RWPE2 (cell line): ENCODE data around the gene NFRKB.
A peak's percentile ranks its signal among the peaks of the same experiment; 100 is the strongest.

Experiments
- ATAC-seq: fragments of 200-7000 bp; cut with Tn5 transposase; 3 replicates; pipeline ENCODE4 v1.9.1; 2021; ENCODE audit warnings: low read depth
- DNase-seq: peaks from one replicate; pipeline ENCODE4 v3.0.0-alpha.2; 2020; ENCODE audit warnings: low spot score
- H3K27ac ChIP-seq: fragments of 450-650 bp; 2 replicates; pipeline ENCODE4 v1.5.1; 2017; ENCODE audit warnings: mild to moderate bottlenecking; ENCODE audit not compliant: poor library complexity, severe bottlenecking
- H3K27me3 ChIP-seq: fragments of 250-450 bp; sonication (Bioruptor Pico); 2 replicates; pipeline ENCODE4 v1.5.1; 2021; ENCODE audit warnings: mild to moderate bottlenecking, moderate library complexity; ENCODE audit not compliant: insufficient read depth, poor library complexity, severe bottlenecking
- H3K36me3 ChIP-seq: fragments of 250-450 bp; sonication (Bioruptor Pico); 2 replicates; pipeline ENCODE4 v1.5.1; 2020; ENCODE audit warnings: low read depth, mild to moderate bottlenecking, moderate library complexity
- H3K4me1 ChIP-seq: fragments of 250-450 bp; sonication (Bioruptor Pico); 2 replicates; pipeline ENCODE4 v1.5.1; 2021; ENCODE audit warnings: mild to moderate bottlenecking, moderate library complexity; ENCODE audit not compliant: insufficient read depth, poor library complexity, severe bottlenecking
- H3K4me3 ChIP-seq: fragments of 250-450 bp; sonication (Bioruptor Pico); 2 replicates; pipeline ENCODE4 v1.5.1; 2021; ENCODE audit warnings: mild to moderate bottlenecking, moderate library complexity; ENCODE audit not compliant: severe bottlenecking
- H3K9me3 ChIP-seq: fragments of 250-450 bp; sonication (Bioruptor Pico); 2 replicates; pipeline ENCODE4 v1.5.1; 2021; ENCODE audit warnings: mild to moderate bottlenecking, moderate library complexity; ENCODE audit not compliant: severe bottlenecking
- TF ChIP-seq, protein P1 (sequence below): fragments of 450-650 bp; IDR thresholded peaks from one replicate; pipeline ENCODE4 v1.5.1; 2017; ENCODE audit warnings: mild to moderate bottlenecking, moderate library complexity; ENCODE audit not compliant: poor library complexity, severe bottlenecking

The NFRKB gene

DNA sequence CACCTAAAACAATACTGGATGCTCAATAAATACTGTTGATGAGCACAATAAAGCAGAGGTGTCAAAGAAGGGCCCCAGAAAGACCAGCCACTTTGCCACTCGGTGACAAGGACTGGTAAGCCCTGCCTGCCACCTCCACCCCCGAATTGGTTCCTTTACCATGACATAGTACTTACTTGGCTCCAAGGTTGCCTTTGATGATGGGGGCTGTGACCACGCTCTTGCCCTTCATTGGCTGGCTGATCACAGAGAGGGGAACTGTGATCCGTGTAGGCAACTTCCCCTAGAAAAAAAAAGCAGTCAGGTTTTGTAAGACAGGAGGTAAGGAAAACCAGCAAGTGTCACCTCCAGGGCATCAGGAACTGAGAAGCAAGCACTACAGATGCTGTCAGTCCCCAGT, 29.7 kb downstream of the NFRKB start:
- Histone ChIP-seq H3K27me3 (no peaks in the 10 kb centered on the region), H3K36me3 (peaks cover 89% of the 10 kb centered on the region), H3K4me1 (peaks cover 18% of the 10 kb centered on the region)

DNA sequence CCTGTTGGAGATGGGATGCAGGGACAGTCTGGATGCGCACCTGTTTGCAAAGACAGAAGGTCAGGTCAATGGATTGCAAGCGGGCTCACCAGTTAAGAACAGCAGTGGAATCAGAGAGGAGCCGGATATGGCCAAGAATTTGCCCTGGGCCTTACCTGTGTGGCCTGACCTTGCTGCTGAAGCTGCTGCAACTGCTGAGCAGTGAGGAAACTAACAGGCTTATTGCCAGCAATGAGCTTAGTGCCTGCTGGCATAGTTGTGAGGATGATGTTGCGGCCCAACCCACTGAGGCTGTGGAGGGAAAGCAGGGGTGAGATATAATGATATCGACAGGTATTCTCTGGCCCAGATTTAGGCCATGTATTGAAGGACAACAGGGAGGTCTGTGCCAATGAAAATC, 30.6 kb downstream of the NFRKB start:
- H3K4me3 ChIP-seq, result no peak overlapping the region
- no peak overlapping the region for H3K27ac ChIP-seq
- no peak for DNase-seq
- ATAC-seq, result no peak
- TF ChIP-seq, protein P1, sequence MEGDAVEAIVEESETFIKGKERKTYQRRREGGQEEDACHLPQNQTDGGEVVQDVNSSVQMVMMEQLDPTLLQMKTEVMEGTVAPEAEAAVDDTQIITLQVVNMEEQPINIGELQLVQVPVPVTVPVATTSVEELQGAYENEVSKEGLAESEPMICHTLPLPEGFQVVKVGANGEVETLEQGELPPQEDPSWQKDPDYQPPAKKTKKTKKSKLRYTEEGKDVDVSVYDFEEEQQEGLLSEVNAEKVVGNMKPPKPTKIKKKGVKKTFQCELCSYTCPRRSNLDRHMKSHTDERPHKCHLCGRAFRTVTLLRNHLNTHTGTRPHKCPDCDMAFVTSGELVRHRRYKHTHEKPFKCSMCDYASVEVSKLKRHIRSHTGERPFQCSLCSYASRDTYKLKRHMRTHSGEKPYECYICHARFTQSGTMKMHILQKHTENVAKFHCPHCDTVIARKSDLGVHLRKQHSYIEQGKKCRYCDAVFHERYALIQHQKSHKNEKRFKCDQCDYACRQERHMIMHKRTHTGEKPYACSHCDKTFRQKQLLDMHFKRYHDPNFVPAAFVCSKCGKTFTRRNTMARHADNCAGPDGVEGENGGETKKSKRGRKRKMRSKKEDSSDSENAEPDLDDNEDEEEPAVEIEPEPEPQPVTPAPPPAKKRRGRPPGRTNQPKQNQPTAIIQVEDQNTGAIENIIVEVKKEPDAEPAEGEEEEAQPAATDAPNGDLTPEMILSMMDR, result no peak
- H3K9me3 ChIP-seq, result no peaks in the 10 kb centered on the region
- no peaks in the 10 kb centered on the region for H3K27me3 ChIP-seq
- peaks cover 20% of the 10 kb centered on the region for H3K4me1 ChIP-seq
- peaks cover 89% of the 10 kb centered on the region for H3K36me3 ChIP-seq

More for the DNA sequence above, 29.7 kb downstream of the NFRKB start:
- Histone ChIP-seq H3K27ac (no peak overlapping the region), H3K4me3 (no peak overlapping the region), H3K9me3 (no peaks in the 10 kb centered on the region)
- TF ChIP-seq, protein P1, result no peak
- no peak for DNase-seq
- no peak for ATAC-seq

DNA sequence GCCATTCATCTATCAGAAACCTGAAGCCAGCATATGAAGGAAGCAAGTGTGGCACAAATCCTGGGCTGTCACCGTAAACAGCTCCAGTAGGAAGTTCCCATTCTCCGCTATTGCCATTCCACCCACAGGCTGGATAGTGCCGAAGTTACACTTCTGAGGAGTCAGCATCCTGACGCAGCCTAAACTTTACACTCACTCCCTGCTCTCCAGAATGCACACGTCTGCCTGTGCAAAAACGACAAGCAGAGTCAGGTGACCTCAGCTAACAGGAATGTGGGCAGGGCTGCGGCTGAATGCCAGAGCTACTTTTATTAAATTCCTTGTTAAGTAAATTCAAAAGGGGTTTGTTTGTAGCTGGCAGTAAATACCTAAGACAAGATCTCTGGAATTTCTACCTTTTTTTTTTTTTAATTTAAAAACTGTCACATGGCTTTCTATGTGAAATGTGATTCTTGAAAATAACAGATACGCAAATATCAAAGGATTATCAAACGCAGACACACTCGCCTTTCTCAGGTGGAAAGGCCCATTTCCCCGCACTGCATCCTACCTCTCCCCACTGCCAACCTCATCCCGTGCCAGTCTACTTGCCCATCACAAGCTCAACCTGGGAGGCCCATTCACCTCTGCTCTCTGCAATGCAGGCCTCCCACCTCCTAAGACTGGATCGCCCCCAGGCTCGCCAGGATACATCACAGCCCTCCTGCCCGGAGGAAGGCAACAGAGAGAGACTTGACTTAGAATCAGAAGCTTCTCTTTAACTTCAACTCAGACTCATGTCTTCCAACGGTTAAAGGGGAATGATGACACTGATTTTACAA, 33.5 kb downstream of the NFRKB start:
- ATAC-seq (peak; percentile 98), DNase-seq (peak; percentile 92)
- Histone ChIP-seq H3K4me3 (peak overlapping the region; percentile 17), H3K9me3 (no peaks in the 10 kb centered on the region), H3K27me3 (no peaks in the 10 kb centered on the region), H3K27ac (peak overlapping the region; percentile 96), H3K4me1 (peaks cover 20% of the 10 kb centered on the region), H3K36me3 (peaks cover 64% of the 10 kb centered on the region)
- TF ChIP-seq, protein P1, result no peak

DNA sequence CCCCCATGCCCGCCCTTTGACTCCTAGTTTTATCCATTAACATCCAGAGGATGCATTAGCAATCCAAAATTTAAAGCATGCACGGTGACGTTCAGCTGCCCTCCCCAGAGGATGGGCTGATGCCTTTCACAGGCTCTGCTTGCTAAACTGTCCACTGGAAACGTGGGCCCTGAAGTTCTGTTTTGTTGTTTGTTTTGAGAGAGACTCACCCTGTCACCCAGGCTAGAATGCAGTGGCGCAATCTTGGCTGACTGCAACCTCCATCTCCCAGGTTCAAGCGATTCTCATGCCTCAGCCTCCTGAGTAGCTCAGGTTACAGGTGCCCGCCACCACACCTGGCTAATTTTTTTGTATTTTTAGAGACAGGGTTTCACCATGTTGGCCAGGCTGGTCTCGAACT, 39.3 kb downstream of the NFRKB start:
- TF ChIP-seq, protein P1, result no peak
- peak overlapping the region; percentile 91 for H3K27ac ChIP-seq
- ATAC-seq (no peak), DNase-seq (no peak)
- H3K27me3 ChIP-seq, result no peaks in the 10 kb centered on the region
- H3K36me3 ChIP-seq, result peaks cover 16% of the 10 kb centered on the region
- no peaks in the 10 kb centered on the region for H3K9me3 ChIP-seq
- H3K4me1 ChIP-seq, result peaks cover 45% of the 10 kb centered on the region
- no peak overlapping the region for H3K4me3 ChIP-seq

DNA sequence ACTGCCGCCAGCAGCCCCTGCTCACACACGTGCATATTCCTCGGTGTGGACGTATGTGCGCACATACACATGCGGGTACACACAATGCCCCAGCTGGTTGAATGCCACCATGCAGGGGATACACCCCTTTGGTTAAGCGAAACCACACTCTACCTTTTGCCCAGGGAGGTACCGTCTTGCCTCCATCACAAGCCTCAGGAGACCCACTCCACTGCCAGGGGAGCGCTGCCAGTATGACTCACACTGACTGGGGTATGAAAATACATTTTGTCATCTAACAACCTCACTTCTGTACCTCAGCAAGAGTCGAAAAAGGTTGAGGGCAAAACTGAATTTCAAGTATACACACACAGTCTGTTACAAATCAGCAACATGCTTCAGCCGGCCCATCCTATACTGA, 40.3 kb downstream of the NFRKB start:
- no peak for DNase-seq
- Histone ChIP-seq H3K27ac (peak overlapping the region; percentile 91), H3K36me3 (peaks cover 7% of the 10 kb centered on the region), H3K4me3 (no peak overlapping the region), H3K27me3 (no peaks in the 10 kb centered on the region), H3K9me3 (no peaks in the 10 kb centered on the region), H3K4me1 (peaks cover 41% of the 10 kb centered on the region)
- no peak for ATAC-seq
- TF ChIP-seq, protein P1, result no peak
